Esophagus muscularis mucosa (tissue), 4 donors: ENCODE measurements around the gene MINK1. TPM values are rescaled to one million over a fixed set of nuclear protein-coding genes. Genes with fewer than 3 reads are reported as not detected.

Experiments
- DNase-seq: peaks from one replicate; pipeline ENCODE4 v3.0.0-alpha.2; 2017; ENCODE audit errors: extremely low spot score
- H3K27ac ChIP-seq, 4 donors: fragments of 200-600 bp; sonication (generic); replicated peaks in 1 of 4; 1 replicate in 3 of 4; 2 replicates in 1 of 4; pipeline ENCODE4 v1.5.1; 2016 to 2019; ENCODE audit warnings: mild to moderate bottlenecking in 1 of 4
- H3K27me3 ChIP-seq, 4 donors: fragments of 200-600 bp; sonication (generic); one replicate each; pipeline versions ENCODE4 v1.5.1 to v1.6.0; 2016 to 2019
- H3K36me3 ChIP-seq, 4 donors: fragments of 200-600 bp; sonication (generic); one replicate each; pipeline ENCODE4 v1.5.1; 2016 to 2019
- H3K4me1 ChIP-seq, 4 donors: fragments of 200-600 bp; sonication (generic); one replicate each; pipeline ENCODE4 v1.5.1; 2016 to 2019
- H3K4me3 ChIP-seq, 4 donors: fragments of 200-600 bp; sonication (generic); 1 replicate in 2 of 4; 2 replicates in 2 of 4; pipeline ENCODE4 v1.5.1; 2016 to 2019; ENCODE audit warnings: mild to moderate bottlenecking in 4 of 4, moderate library complexity in 1 of 4
- H3K9me3 ChIP-seq, 4 donors: fragments of 200-600 bp; sonication (generic); 1 replicate in 3 of 4; 2 replicates in 1 of 4; pipeline ENCODE4 v1.5.1; 2016 to 2019
- CTCF ChIP-seq, 3 experiments: fragments of 200-600 bp in 2 of 3; fragments of 450-650 bp in 1 of 3; sonication (generic) in 2 of 3; IDR thresholded peaks; one replicate each; pipeline ENCODE4 v1.5.1; 2017 to 2019; ENCODE audit warnings: antibody characterized with exemption in 3 of 3, mild to moderate bottlenecking in 2 of 3, moderate library complexity in 1 of 3
- EP300 ChIP-seq: sonication (generic); formaldehyde crosslinking; IDR thresholded peaks from one replicate; pipeline ENCODE4 v1.6.1; 2017; ENCODE audit warnings: antibody characterized with exemption
- POLR2A ChIP-seq: fragments of 450-650 bp; IDR thresholded peaks from one replicate; pipeline ENCODE4 v1.6.1; 2017; ENCODE audit warnings: antibody characterized with exemption, moderate library complexity, mild to moderate bottlenecking, low read depth
- POLR2AphosphoS5 ChIP-seq, 2 donors: sonication (generic); formaldehyde crosslinking; IDR thresholded peaks; one replicate each; pipeline ENCODE4 v1.6.1; 2017; ENCODE audit warnings: antibody characterized with exemption in 2 of 2
- WGBS: methylation state at CpG from one replicate; pipeline ENCODE4 v1.1.5; 2018; 5-methylcytosine and 5-hydroxymethylcytosine counted together
- intact Hi-C: fragments of 100-400 bp; cut with DNase I; formaldehyde crosslinking; loops from one replicate; pipeline ENCODE4 v1.15.1; 2023
- total RNA-seq, 4 donors: library from RNA; depleted of rRNA; stranded (reverse); fragments of >200 nt; gene quantifications; one replicate each; pipeline versions ENCODE4 v1.1.0 to v1.2.1, GENCODE V29; 2016

Gene MINK1
- total RNA-seq, 4 donors from 2014 or later = 28.8 to 55.2 (median 38.8) TPM

- intact Hi-C loops = loop anchor here (10.0 kb wide), 1 partner anchor 51 kb away; no protein-coding TSS in a partner anchor
- DNase-seq = no peak
- H3K4me3 ChIP-seq = peak overlapping the region; percentile 72 to 99 (median 89)
These were observed 971 bp downstream of the MINK1 start for GRCh38 chr17:4833941-4834680.

GRCh38 chr17:4834681-4835020, 1.5 kb downstream of the MINK1 start:
- no peaks in the 10 kb centered on the region for H3K27me3 ChIP-seq
- intact Hi-C loops = loop anchor here (10.0 kb wide), 1 partner anchor 50 kb away; no protein-coding TSS in a partner anchor
- no peak for DNase-seq
- H3K27ac ChIP-seq = peak overlapping the region; percentile 89 to 97 (median 92)
- H3K4me3 ChIP-seq = peak overlapping the region; percentile 72 to 99 (median 89)
- WGBS = 71% methylated on average over 2 of the region's 4 CpGs
- H3K4me1 ChIP-seq = peaks cover 40 to 55% (median 48%) of the 10 kb centered on the region in 4 donors
- no peaks in the 10 kb centered on the region for H3K9me3 ChIP-seq
- H3K36me3 ChIP-seq = peaks cover 0 to 11% (median 0%) of the 10 kb centered on the region in 4 donors
- no peak for TF ChIP-seq EP300
- TF ChIP-seq POLR2A = no peak
- no peak for TF ChIP-seq POLR2AphosphoS5 (IDR thresholded peaks at IDR 0.05)
- no peak for TF ChIP-seq CTCF (IDR thresholded peaks at IDR 0.05)

More at GRCh38 chr17:4833941-4834680, 971 bp downstream of the MINK1 start:
- H3K27ac ChIP-seq = peak overlapping the region; percentile 89 to 97 (median 92)
- 6% methylated on average over 15 of the region's 15 CpGs for WGBS
- TF ChIP-seq POLR2A (no peak), POLR2AphosphoS5 (IDR thresholded peaks at IDR 0.05) (peak in 1 of 2 donors; percentile 4)
- peaks cover 0 to 11% (median 0%) of the 10 kb centered on the region in 4 donors for H3K36me3 ChIP-seq
- H3K9me3 ChIP-seq = no peaks in the 10 kb centered on the region
- H3K4me1 ChIP-seq = peaks cover 40 to 55% (median 48%) of the 10 kb centered on the region in 4 donors
- H3K27me3 ChIP-seq = no peaks in the 10 kb centered on the region

GRCh38 chr17:4836221-4836620, 3.1 kb downstream of the MINK1 start:
- 71% methylated on average over 4 of the region's 4 CpGs for WGBS
- no peak overlapping the region for H3K4me3 ChIP-seq
- TF ChIP-seq POLR2AphosphoS5 (IDR thresholded peaks at IDR 0.05) = no peak
- TF ChIP-seq POLR2A = no peak
- no peak for TF ChIP-seq EP300
- TF ChIP-seq CTCF (IDR thresholded peaks at IDR 0.05) = no peak
- no peak for DNase-seq
- peaks cover 40 to 68% (median 55%) of the 10 kb centered on the region in 4 donors for H3K4me1 ChIP-seq
- H3K27ac ChIP-seq = peak overlapping the region in 2 of 4 donors; percentile 9 to 97
- no peaks in the 10 kb centered on the region for H3K9me3 ChIP-seq
- peaks cover 0 to 11% (median 0%) of the 10 kb centered on the region in 4 donors for H3K36me3 ChIP-seq
- no peaks in the 10 kb centered on the region for H3K27me3 ChIP-seq
- intact Hi-C loops = loop anchor here (10.0 kb wide), 1 partner anchor 49 kb away; no protein-coding TSS in a partner anchor

- peaks cover 37 to 68% (median 55%) of the 10 kb centered on the region in 4 donors for H3K4me1 ChIP-seq
- TF ChIP-seq CTCF (IDR thresholded peaks at IDR 0.05) (no peak), POLR2AphosphoS5 (IDR thresholded peaks at IDR 0.05) (no peak), POLR2A (no peak), EP300 (no peak)
- no peak overlapping the region for H3K4me3 ChIP-seq
- H3K36me3 ChIP-seq = peaks cover 0 to 11% (median 0%) of the 10 kb centered on the region in 4 donors
- H3K27me3 ChIP-seq = no peaks in the 10 kb centered on the region
- no peak for DNase-seq
- intact Hi-C loops = loop anchor here (10.0 kb wide), 1 partner anchor 47 kb away; no protein-coding TSS in a partner anchor
- 65% methylated on average over 13 of the region's 13 CpGs for WGBS
- no peaks in the 10 kb centered on the region for H3K9me3 ChIP-seq
- peak overlapping the region in 2 of 4 donors; percentile 45 to 47 for H3K27ac ChIP-seq
These were observed 4.5 kb downstream of the MINK1 start for GRCh38 chr17:4837471-4838308.
